ENCODE data around the gene DHRS9.
A peak's percentile ranks its signal among the peaks of the same experiment; 100 is the strongest.
"Not testable (repeated sequence)": the region's sequence is repeated elsewhere in the genome, so short reads cannot be mapped to it uniquely, and the experiment has no call there.

Gene DHRS9

GRCh38 chr2:169136428-169136827, 67.1 kb downstream of the DHRS9 start:
- not testable (repeated sequence) for DNase-seq

GRCh38 chr2:169136885-169137534, 67.6 kb downstream of the DHRS9 start:
- DNase-seq = no peak

- DNase-seq = no peak
These were observed 68.6 kb downstream of the DHRS9 start for GRCh38 chr2:169137924-169138323.

GRCh38 chr2:169139145-169139544, 69.8 kb downstream of the DHRS9 start:
- no peak for DNase-seq

- DNase-seq = no peak
These were observed 70.8 kb downstream of the DHRS9 start for GRCh38 chr2:169139993-169140767.

- DNase-seq = peak; percentile 52 to 75
These were observed 72.5 kb downstream of the DHRS9 start for GRCh38 chr2:169141713-169142352.

- no peak for DNase-seq
These were observed 74.6 kb downstream of the DHRS9 start for GRCh38 chr2:169143998-169144397.

Data from activated CD4-positive, alpha-beta T cell treated with anti-CD3 and anti-CD28 coated beads for 4 hours (primary cell).